SK-N-SH treated with all-trans-retinoic acid at 6 μM for 48 hours (cell line): ENCODE results near the gene OTOR.
A peak's percentile ranks its signal among the peaks of the same experiment; 100 is the strongest.

Experiments used
- ATAC-seq: fragments of 200-7000 bp; cut with Tn5 transposase; 3 replicates; pipeline ENCODE4 v1.9.1; 2020; ENCODE audit warnings: mild to moderate bottlenecking, moderate library complexity
- BACH2 ChIP-seq: fragments of 250-450 bp; sonication (Bioruptor Pico); IDR thresholded peaks from 2 replicates; pipeline ENCODE4 v1.9.0; 2021; ENCODE audit warnings: mild to moderate bottlenecking, borderline replicate concordance
- CREB5 ChIP-seq: fragments of 250-450 bp; sonication (Bioruptor Pico); IDR thresholded peaks from 2 replicates; pipeline ENCODE4 v1.5.1; 2020; ENCODE audit warnings: low read depth, mild to moderate bottlenecking, moderate library complexity
- CSDC2 ChIP-seq: fragments of 250-450 bp; sonication (Bioruptor Pico); IDR thresholded peaks from 2 replicates; pipeline ENCODE4 v1.5.0; 2020; ENCODE audit warnings: mild to moderate bottlenecking, moderate library complexity
- CSRNP3 ChIP-seq: fragments of 250-450 bp; sonication (Bioruptor Pico); IDR thresholded peaks from 2 replicates; pipeline ENCODE4 v1.5.1; 2021; ENCODE audit warnings: mild to moderate bottlenecking, moderate library complexity
- ESRRG ChIP-seq: fragments of 250-450 bp; sonication (Bioruptor Pico); IDR thresholded peaks from 2 replicates; pipeline ENCODE4 v1.6.1; 2021; ENCODE audit warnings: mild to moderate bottlenecking
- GLIS3 ChIP-seq: fragments of 250-450 bp; sonication (Bioruptor Pico); IDR thresholded peaks from 2 replicates; pipeline ENCODE4 v1.5.0; 2020; ENCODE audit warnings: mild to moderate bottlenecking, moderate library complexity
- OSR1 ChIP-seq: fragments of 250-450 bp; sonication (Bioruptor Pico); IDR thresholded peaks from 2 replicates; pipeline ENCODE4 v1.8.0; 2022; ENCODE audit warnings: moderate library complexity, mild to moderate bottlenecking, inconsistent platforms
- POU6F1 ChIP-seq: fragments of 250-450 bp; sonication (Bioruptor Pico); IDR thresholded peaks from 2 replicates; pipeline ENCODE4 v1.8.0; 2021; ENCODE audit warnings: low read depth, mild to moderate bottlenecking, moderate library complexity, borderline replicate concordance
- RARB ChIP-seq: fragments of 250-450 bp; sonication (Bioruptor Pico); IDR thresholded peaks from 2 replicates; pipeline ENCODE4 v1.8.0; 2021; ENCODE audit warnings: mild to moderate bottlenecking, moderate library complexity
- SNAI2 ChIP-seq: fragments of 250-450 bp; sonication (Bioruptor Pico); IDR thresholded peaks from 2 replicates; pipeline ENCODE4 v1.5.0; 2020; ENCODE audit warnings: mild to moderate bottlenecking, moderate library complexity
- TCF4 ChIP-seq: fragments of 250-450 bp; sonication (Bioruptor Pico); IDR thresholded peaks from 2 replicates; pipeline ENCODE4 v1.8.0; 2021; ENCODE audit warnings: mild to moderate bottlenecking, moderate library complexity, borderline replicate concordance
- TOX ChIP-seq: fragments of 250-450 bp; sonication (Bioruptor Pico); IDR thresholded peaks from 2 replicates; pipeline ENCODE4 v1.8.0; 2021; ENCODE audit warnings: mild to moderate bottlenecking, moderate library complexity, borderline replicate concordance
- TSHZ2 ChIP-seq: fragments of 250-450 bp; sonication (Bioruptor Pico); IDR thresholded peaks from 2 replicates; pipeline ENCODE4 v1.5.0; 2020; ENCODE audit warnings: mild to moderate bottlenecking, moderate library complexity
- ZC3H10 ChIP-seq: fragments of 250-450 bp; sonication (Bioruptor Pico); IDR thresholded peaks from 2 replicates; pipeline ENCODE4 v1.5.1; 2021; ENCODE audit warnings: mild to moderate bottlenecking, moderate library complexity
- ZNF565 ChIP-seq: fragments of 450-650 bp; formaldehyde crosslinking; conservative IDR thresholded peaks from 2 replicates; pipeline ENCODE4 v1.5.0; 2020; ENCODE audit warnings: low read depth, mild to moderate bottlenecking, moderate library complexity
- ZNF70 ChIP-seq: fragments of 450-650 bp; formaldehyde crosslinking; IDR thresholded peaks from 2 replicates; pipeline ENCODE4 v1.5.0; 2020; ENCODE audit warnings: mild to moderate bottlenecking, moderate library complexity
- ZNF8 ChIP-seq: fragments of 450-650 bp; formaldehyde crosslinking; IDR thresholded peaks from 2 replicates; pipeline ENCODE4 v1.5.0; 2020; ENCODE audit warnings: mild to moderate bottlenecking, moderate library complexity

OTOR gene

GRCh38 chr20:16777126-16777525 lies 29.0 kb downstream of the OTOR start (continued):
- TF ChIP-seq TSHZ2 (CRISPR knock-in tag) = no peak
- no peak for TF ChIP-seq ZC3H10 (CRISPR knock-in tag)
- no peak for TF ChIP-seq BACH2 (CRISPR knock-in tag)
- TF ChIP-seq ESRRG = no peak
- TF ChIP-seq ZNF8 (CRISPR knock-in tag) = no peak
- no peak for TF ChIP-seq CSRNP3 (CRISPR knock-in tag)
- no peak for TF ChIP-seq ZNF70 (CRISPR knock-in tag)

- no peak for ATAC-seq
- TF ChIP-seq ZNF70 (CRISPR knock-in tag) = no peak
- no peak for TF ChIP-seq POU6F1 (CRISPR knock-in tag)
These were observed 30.0 kb downstream of the OTOR start for GRCh38 chr20:16778159-16778558.

GRCh38 chr20:16781496-16781895 lies 33.3 kb downstream of the OTOR start:
- no peak for ATAC-seq
- TF ChIP-seq ZNF8 (CRISPR knock-in tag) (peak; percentile 52; the same call in 1 of the 2 replicates), TOX (no peak)

GRCh38 chr20:16785226-16785625 lies 37.1 kb downstream of the OTOR start:
- no peak for ATAC-seq
- no peak for TF ChIP-seq TSHZ2 (CRISPR knock-in tag)
- TF ChIP-seq CREB5 (CRISPR knock-in tag) = no peak
- TF ChIP-seq CSDC2 (CRISPR knock-in tag) = no peak
- TF ChIP-seq ZNF70 (CRISPR knock-in tag) = no peak
- TF ChIP-seq OSR1 = no peak
- TF ChIP-seq BACH2 (CRISPR knock-in tag) = no peak
- TF ChIP-seq RARB (CRISPR knock-in tag) = no peak
- no peak for TF ChIP-seq TCF4 (CRISPR knock-in tag)
- TF ChIP-seq ZNF565 = no peak
- no peak for TF ChIP-seq ZNF8 (CRISPR knock-in tag)
- TF ChIP-seq GLIS3 (CRISPR knock-in tag) = no peak
- TF ChIP-seq POU6F1 (CRISPR knock-in tag) = no peak
- TF ChIP-seq TOX = no peak
- no peak for TF ChIP-seq SNAI2 (CRISPR knock-in tag)
